ENCODE results near the gene APCDD1L. TPM values are rescaled to one million over a fixed set of nuclear protein-coding genes. Genes with fewer than 3 reads are reported as not detected.

The APCDD1L gene
- total RNA-seq, 1 experiment from 2014 or later = 2.4 TPM

GRCh38 chr20:58444746-58445255 lies 70.4 kb downstream of the APCDD1L start:
- TF ChIP-seq, protein P1, sequence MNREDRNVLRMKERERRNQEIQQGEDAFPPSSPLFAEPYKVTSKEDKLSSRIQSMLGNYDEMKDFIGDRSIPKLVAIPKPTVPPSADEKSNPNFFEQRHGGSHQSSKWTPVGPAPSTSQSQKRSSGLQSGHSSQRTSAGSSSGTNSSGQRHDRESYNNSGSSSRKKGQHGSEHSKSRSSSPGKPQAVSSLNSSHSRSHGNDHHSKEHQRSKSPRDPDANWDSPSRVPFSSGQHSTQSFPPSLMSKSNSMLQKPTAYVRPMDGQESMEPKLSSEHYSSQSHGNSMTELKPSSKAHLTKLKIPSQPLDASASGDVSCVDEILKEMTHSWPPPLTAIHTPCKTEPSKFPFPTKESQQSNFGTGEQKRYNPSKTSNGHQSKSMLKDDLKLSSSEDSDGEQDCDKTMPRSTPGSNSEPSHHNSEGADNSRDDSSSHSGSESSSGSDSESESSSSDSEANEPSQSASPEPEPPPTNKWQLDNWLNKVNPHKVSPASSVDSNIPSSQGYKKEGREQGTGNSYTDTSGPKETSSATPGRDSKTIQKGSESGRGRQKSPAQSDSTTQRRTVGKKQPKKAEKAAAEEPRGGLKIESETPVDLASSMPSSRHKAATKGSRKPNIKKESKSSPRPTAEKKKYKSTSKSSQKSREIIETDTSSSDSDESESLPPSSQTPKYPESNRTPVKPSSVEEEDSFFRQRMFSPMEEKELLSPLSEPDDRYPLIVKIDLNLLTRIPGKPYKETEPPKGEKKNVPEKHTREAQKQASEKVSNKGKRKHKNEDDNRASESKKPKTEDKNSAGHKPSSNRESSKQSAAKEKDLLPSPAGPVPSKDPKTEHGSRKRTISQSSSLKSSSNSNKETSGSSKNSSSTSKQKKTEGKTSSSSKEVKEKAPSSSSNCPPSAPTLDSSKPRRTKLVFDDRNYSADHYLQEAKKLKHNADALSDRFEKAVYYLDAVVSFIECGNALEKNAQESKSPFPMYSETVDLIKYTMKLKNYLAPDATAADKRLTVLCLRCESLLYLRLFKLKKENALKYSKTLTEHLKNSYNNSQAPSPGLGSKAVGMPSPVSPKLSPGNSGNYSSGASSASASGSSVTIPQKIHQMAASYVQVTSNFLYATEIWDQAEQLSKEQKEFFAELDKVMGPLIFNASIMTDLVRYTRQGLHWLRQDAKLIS (CRISPR knock-in tag; IDR thresholded peaks at IDR 0.05; ENCODE audit: borderline replicate concordance) = no peak
- TF ChIP-seq TEAD4 (CRISPR knock-in tag; IDR thresholded peaks at IDR 0.05) (no peak), ELF4 (CRISPR knock-in tag; IDR thresholded peaks at IDR 0.05; ENCODE audit: low read depth) (no peak), TCF7 (CRISPR knock-in tag; IDR thresholded peaks at IDR 0.05; ENCODE audit: low read depth) (no peak), GABPB1 (CRISPR knock-in tag; IDR thresholded peaks at IDR 0.05) (no peak), GTF2I (CRISPR knock-in tag; conservative IDR thresholded peaks at IDR 0.05) (no peak), E2F5 (CRISPR knock-in tag; IDR thresholded peaks at IDR 0.05) (no peak), MAX (CRISPR knock-in tag; IDR thresholded peaks at IDR 0.05) (no peak), MXD4 (CRISPR knock-in tag; IDR thresholded peaks at IDR 0.05; ENCODE audit: borderline replicate concordance) (no peak), FOXP1 (CRISPR knock-in tag; IDR thresholded peaks at IDR 0.05; ENCODE audit: borderline replicate concordance) (no peak), ZNF423 (CRISPR knock-in tag; IDR thresholded peaks at IDR 0.05) (no peak), JAZF1 (CRISPR knock-in tag; IDR thresholded peaks at IDR 0.05) (no peak), TP53 (CRISPR knock-in tag; IDR thresholded peaks at IDR 0.05) (no peak), GRHL2 (CRISPR knock-in tag; IDR thresholded peaks at IDR 0.05; ENCODE audit: insufficient replicate concordance, severe bottlenecking) (no peak), EMX1 (CRISPR knock-in tag; IDR thresholded peaks at IDR 0.05) (no peak), NFYB (CRISPR knock-in tag; conservative IDR thresholded peaks at IDR 0.05; ENCODE audit: low read depth) (no peak), ETV6 (CRISPR knock-in tag; IDR thresholded peaks at IDR 0.05) (no peak)
- TF ChIP-seq, protein P2, sequence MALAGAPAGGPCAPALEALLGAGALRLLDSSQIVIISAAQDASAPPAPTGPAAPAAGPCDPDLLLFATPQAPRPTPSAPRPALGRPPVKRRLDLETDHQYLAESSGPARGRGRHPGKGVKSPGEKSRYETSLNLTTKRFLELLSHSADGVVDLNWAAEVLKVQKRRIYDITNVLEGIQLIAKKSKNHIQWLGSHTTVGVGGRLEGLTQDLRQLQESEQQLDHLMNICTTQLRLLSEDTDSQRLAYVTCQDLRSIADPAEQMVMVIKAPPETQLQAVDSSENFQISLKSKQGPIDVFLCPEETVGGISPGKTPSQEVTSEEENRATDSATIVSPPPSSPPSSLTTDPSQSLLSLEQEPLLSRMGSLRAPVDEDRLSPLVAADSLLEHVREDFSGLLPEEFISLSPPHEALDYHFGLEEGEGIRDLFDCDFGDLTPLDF (CRISPR knock-in tag; IDR thresholded peaks at IDR 0.05) = no peak
- TF ChIP-seq, protein P3, sequence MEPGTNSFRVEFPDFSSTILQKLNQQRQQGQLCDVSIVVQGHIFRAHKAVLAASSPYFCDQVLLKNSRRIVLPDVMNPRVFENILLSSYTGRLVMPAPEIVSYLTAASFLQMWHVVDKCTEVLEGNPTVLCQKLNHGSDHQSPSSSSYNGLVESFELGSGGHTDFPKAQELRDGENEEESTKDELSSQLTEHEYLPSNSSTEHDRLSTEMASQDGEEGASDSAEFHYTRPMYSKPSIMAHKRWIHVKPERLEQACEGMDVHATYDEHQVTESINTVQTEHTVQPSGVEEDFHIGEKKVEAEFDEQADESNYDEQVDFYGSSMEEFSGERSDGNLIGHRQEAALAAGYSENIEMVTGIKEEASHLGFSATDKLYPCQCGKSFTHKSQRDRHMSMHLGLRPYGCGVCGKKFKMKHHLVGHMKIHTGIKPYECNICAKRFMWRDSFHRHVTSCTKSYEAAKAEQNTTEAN (CRISPR knock-in tag; IDR thresholded peaks at IDR 0.05) = no peak
- TF ChIP-seq, protein P4, sequence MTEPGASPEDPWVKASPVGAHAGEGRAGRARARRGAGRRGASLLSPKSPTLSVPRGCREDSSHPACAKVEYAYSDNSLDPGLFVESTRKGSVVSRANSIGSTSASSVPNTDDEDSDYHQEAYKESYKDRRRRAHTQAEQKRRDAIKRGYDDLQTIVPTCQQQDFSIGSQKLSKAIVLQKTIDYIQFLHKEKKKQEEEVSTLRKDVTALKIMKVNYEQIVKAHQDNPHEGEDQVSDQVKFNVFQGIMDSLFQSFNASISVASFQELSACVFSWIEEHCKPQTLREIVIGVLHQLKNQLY (CRISPR knock-in tag; IDR thresholded peaks at IDR 0.05) = no peak
- no peak overlapping the region; the same call in 1 of the 2 replicates for H3K27ac Mint-ChIP-seq
- ChIA-PET POLR2A (no interaction called here), CTCF (interaction anchor here (1.8 kb wide), 1 partner anchor 37 kb away, joined by 4 read pairs; no protein-coding TSS in a partner anchor)
- no peaks in the 10 kb centered on the region for H3K27me3 Mint-ChIP-seq (ENCODE audit: low read depth)
- H3K36me3 Mint-ChIP-seq = peaks cover 16% of the 10 kb centered on the region
- DNase-seq (ENCODE audit: low spot score) (no peak), ATAC-seq (no peak)
- peaks cover 46% of the 10 kb centered on the region for H3K4me1 Mint-ChIP-seq
- no peak overlapping the region for H3K4me3 Mint-ChIP-seq
- no peaks in the 10 kb centered on the region for H3K9me3 Mint-ChIP-seq
